Prostate gland (tissue), 2 donors: Measurements from ENCODE around the gene TIGD3. TPM values are rescaled to one million over a fixed set of nuclear protein-coding genes. Genes with fewer than 3 reads are reported as not detected.

Experiments
- DNase-seq: peaks from one replicate; pipeline ENCODE4 v3.0.0-alpha.2; 2019; ENCODE audit warnings: low spot score
- H3K27ac ChIP-seq, 2 donors: fragments of 200-600 bp; sonication (generic); 2 replicates each; pipeline ENCODE4 v1.5.1; 2017 to 2019
- H3K27me3 ChIP-seq: fragments of 200-600 bp; sonication (generic); replicated peaks from 2 replicates; pipeline ENCODE4 v1.5.1; 2019; ENCODE audit not compliant: insufficient read depth
- H3K36me3 ChIP-seq, 2 donors: fragments of 200-600 bp; sonication (generic); 1 replicate in 1 of 2; 2 replicates in 1 of 2; pipeline versions ENCODE4 v1.5.1 to v1.8.1; 2017 to 2019
- H3K4me1 ChIP-seq: fragments of 200-600 bp; sonication (generic); replicated peaks from 2 replicates; pipeline ENCODE4 v1.5.1; 2019
- H3K4me3 ChIP-seq, 2 donors: fragments of 200-600 bp; sonication (generic); 2 replicates each; pipeline ENCODE4 v1.5.1; 2017 to 2019
- H3K9me3 ChIP-seq: fragments of 200-600 bp; sonication (generic); 2 replicates; pipeline ENCODE4 v1.5.1; 2017
- POLR2A ChIP-seq: fragments of 450-650 bp; IDR thresholded peaks from one replicate; pipeline ENCODE4 v1.6.1; 2016; ENCODE audit warnings: antibody characterized with exemption, mild to moderate bottlenecking
- POLR2AphosphoS5 ChIP-seq: sonication (generic); formaldehyde crosslinking; IDR thresholded peaks from one replicate; pipeline ENCODE4 v1.6.1; 2017; ENCODE audit warnings: antibody characterized with exemption
- WGBS: methylation state at CpG from one replicate; pipeline ENCODE4 v1.1.5; 2018; 5-methylcytosine and 5-hydroxymethylcytosine counted together
- intact Hi-C: fragments of 100-400 bp; cut with DNase I; formaldehyde crosslinking; loops from one replicate; pipeline ENCODE4 v1.14.2; 2022
- total RNA-seq, 2 donors: library from RNA; depleted of rRNA; stranded (reverse); fragments of >200 nt; gene quantifications; one replicate each; pipeline ENCODE4 v1.1.0, GENCODE V29; 2016
- TF ChIP-seq, protein P1 (sequence below), 4 experiments: fragments of 200-600 bp in 2 of 4; fragments of 450-650 bp in 2 of 4; sonication (generic) in 2 of 4; IDR thresholded peaks; 1 replicate in 3 of 4; 2 replicates in 1 of 4; pipeline ENCODE4 v1.5.1; 2016 to 2019; ENCODE audit warnings: antibody characterized with exemption in 4 of 4, mild to moderate bottlenecking in 2 of 4, moderate library complexity in 2 of 4

Gene TIGD3
- total RNA-seq, 2 donors from 2014 or later, result 0.27 to 4.7 TPM

DNA sequence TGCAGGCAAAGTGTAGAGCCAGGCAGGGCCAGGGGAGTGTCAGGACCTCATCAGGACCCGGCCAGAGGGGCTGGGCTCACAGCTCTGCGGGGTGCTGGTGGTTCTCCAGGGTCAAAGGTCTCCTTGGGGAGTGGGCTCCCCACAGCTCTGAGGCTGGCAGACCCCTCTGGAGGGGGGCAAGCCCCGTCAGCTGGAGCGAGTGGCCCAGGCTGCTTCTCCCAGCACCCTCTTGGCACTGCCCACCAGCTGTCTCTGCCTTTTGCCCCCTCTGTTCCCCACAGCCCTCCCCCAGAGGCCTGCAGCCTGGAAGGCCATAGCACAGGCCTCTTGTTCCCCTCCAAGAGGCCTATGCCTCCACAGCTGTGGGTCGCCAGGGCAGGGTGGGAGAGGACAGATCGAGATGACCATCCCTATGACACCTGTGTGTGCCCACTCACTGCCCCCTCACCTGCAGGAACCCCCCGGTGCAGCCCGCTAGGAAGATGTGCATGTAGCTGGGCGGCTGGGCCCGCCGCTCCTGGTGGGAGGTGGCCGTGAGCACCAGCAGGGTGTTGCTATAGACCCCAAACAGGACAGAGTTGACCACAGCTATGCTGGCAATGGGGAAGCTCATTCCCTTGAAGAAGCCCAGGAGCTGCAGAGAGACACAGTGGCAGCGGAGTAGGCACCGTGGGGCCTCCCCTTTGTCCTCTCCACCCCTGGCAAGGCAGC is 24.5 kb downstream of the TIGD3 start:
- Histone ChIP-seq H3K27ac (no peak overlapping the region), H3K4me1 (peaks cover 4% of the 10 kb centered on the region), H3K4me3 (no peak overlapping the region), H3K36me3 (no peaks in the 10 kb centered on the region), H3K27me3 (no peaks in the 10 kb centered on the region), H3K9me3 (no peaks in the 10 kb centered on the region)
- no peak for DNase-seq
- 93% methylated on average over 14 of the region's 14 CpGs for WGBS
- intact Hi-C loops, result loop anchor here (5.0 kb wide), 1 partner anchor 148 kb away; the partner anchor contains the start of gene SCYL1
- TF ChIP-seq POLR2A (no peak), POLR2AphosphoS5 (no peak)
- TF ChIP-seq, protein P1, sequence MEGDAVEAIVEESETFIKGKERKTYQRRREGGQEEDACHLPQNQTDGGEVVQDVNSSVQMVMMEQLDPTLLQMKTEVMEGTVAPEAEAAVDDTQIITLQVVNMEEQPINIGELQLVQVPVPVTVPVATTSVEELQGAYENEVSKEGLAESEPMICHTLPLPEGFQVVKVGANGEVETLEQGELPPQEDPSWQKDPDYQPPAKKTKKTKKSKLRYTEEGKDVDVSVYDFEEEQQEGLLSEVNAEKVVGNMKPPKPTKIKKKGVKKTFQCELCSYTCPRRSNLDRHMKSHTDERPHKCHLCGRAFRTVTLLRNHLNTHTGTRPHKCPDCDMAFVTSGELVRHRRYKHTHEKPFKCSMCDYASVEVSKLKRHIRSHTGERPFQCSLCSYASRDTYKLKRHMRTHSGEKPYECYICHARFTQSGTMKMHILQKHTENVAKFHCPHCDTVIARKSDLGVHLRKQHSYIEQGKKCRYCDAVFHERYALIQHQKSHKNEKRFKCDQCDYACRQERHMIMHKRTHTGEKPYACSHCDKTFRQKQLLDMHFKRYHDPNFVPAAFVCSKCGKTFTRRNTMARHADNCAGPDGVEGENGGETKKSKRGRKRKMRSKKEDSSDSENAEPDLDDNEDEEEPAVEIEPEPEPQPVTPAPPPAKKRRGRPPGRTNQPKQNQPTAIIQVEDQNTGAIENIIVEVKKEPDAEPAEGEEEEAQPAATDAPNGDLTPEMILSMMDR (IDR thresholded peaks at IDR 0.05), result no peak

DNA sequence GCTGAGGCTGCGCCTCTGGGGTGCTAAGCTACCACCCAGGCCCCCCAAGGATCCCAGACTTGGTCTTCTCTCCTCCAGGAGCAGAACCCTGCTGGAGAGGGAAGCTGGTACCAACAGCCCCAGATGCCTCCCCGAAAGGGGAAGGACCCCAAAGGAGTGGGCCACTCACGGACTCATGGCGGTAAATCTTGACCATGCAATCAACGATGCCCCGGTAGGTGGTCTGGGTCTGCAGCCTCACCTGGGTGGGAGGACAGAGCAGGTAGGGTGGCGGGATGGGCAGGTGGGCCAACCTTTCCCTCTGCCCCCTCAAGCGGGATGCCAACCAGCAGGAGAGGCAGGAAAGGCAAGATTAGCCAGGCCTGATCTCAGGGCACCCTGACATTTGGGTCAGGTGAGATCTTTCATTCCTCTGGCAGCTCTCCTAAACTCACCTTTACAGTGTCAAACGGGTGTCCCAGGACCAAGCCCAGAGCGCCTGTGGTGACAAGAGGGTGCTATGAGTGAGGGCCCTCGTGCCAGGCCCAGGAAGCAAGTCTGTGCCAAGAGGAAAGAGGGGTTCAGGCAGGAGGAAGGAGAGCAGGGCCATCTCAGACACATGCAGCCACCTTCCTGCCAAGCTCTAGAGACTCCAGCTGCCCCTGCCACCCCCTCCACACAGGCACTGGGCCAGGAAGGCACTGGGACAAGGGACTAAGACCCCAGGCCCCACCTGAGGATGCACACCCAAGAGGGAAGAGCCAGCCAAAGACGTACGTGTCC is 25.3 kb downstream of the TIGD3 start:
- Histone ChIP-seq H3K4me1 (peaks cover 4% of the 10 kb centered on the region), H3K9me3 (no peaks in the 10 kb centered on the region), H3K27ac (peak overlapping the region; percentile 95 to 98), H3K27me3 (no peaks in the 10 kb centered on the region), H3K4me3 (no peak overlapping the region), H3K36me3 (no peaks in the 10 kb centered on the region)
- WGBS, result 85% methylated on average over 13 of the region's 13 CpGs
- no peak for DNase-seq
- intact Hi-C loops, result loop anchor here (5.0 kb wide), 1 partner anchor 147 kb away; the partner anchor contains the start of gene SCYL1
- TF ChIP-seq POLR2AphosphoS5, result no peak
- TF ChIP-seq, protein P1 (IDR thresholded peaks at IDR 0.05), result no peak

DNA sequence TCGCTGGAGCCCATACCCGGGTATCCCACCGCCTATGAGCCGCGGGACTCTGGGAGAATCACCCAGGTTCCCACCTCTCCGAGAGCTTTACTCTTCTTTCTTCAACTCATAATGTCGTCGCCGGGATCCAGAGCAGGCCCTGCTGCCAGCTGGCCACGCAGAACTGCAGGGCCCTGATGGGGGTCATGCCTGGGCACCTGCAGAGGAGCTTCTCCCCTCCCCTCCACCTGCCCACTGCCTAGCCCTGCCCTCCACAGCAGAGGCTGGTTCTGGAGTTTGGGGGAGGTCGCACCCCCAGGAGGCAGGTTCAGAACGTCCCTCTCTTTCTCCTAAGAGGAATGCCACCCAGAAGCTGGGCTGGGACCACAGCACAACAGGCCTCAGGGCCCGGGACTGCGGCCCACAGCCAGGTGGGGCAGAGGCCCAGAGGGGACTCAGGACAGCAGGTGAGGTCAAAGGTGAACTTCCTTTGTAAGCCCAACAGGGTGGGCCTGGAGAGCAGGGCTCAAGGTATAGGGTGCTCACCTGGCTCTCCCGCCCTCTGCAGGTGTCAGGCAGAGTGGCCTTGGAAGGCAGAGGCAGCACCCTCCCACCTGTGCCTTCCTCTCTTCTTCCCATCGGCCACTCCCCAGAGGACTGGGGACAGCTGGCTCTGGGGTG is 26.0 kb downstream of the TIGD3 start:
- Histone ChIP-seq H3K36me3 (no peaks in the 10 kb centered on the region), H3K9me3 (no peaks in the 10 kb centered on the region), H3K4me1 (peaks cover 4% of the 10 kb centered on the region), H3K27ac (peak overlapping the region; percentile 95 to 98), H3K4me3 (no peak overlapping the region), H3K27me3 (no peaks in the 10 kb centered on the region)
- WGBS, result 83% methylated on average over 13 of the region's 16 CpGs
- intact Hi-C loops, result no loop called here
- DNase-seq, result no peak
- TF ChIP-seq POLR2A (no peak), POLR2AphosphoS5 (no peak)
- TF ChIP-seq, protein P1 (IDR thresholded peaks at IDR 0.05), result no peak

DNA sequence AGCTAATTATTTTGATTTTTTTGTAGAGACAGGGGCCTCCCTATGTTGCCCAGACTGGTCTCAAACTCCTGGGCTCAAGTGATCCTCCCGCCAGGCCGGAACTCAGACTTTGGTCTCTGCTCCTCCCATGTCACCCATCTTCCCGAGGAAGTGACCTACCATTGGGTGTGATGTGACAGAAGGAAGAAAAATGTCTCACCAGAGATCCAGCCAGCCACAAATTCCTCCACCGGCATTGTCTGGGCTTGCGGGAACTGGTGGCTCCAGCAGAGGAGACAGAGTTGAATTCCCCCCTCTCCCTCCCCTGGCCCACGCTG is 27.1 kb downstream of the TIGD3 start:
- TF ChIP-seq POLR2A (peak; percentile 29), POLR2AphosphoS5 (no peak)
- TF ChIP-seq, protein P1 (IDR thresholded peaks at IDR 0.05), result no peak
- no peaks in the 10 kb centered on the region for H3K9me3 ChIP-seq
- DNase-seq, result peak; percentile 80
- no peaks in the 10 kb centered on the region for H3K36me3 ChIP-seq
- peaks cover 4% of the 10 kb centered on the region for H3K4me1 ChIP-seq
- peak overlapping the region; percentile 22 to 26 for H3K4me3 ChIP-seq
- no peaks in the 10 kb centered on the region for H3K27me3 ChIP-seq
- H3K27ac ChIP-seq, result peak overlapping the region; percentile 95 to 98
- intact Hi-C loops, result loop anchor here (1.0 to 2.0 kb wide), 2 partner anchors 33 to 129 kb away; no protein-coding TSS in a partner anchor
- WGBS, result 2% methylated on average over 6 of the region's 6 CpGs
